Measurements from ENCODE around the gene KCNMA1. TPM values are rescaled to one million over a fixed set of nuclear protein-coding genes. Genes with fewer than 3 reads are reported as not detected.

KCNMA1 gene
- total RNA-seq (2021; ENCODE audit: unreplicated experiment) (0.49 TPM), Bru-seq, nascent RNA (percentile 17 among the genes with signal in this experiment), BruChase-seq, experiment 1, labeled RNA remaining after a 6-hour chase (percentile 29 among the genes with signal in this experiment), BruChase-seq, experiment 2, labeled RNA remaining after a 2-hour chase (percentile 24 among the genes with signal in this experiment)
- polyA plus RNA-seq (2012) = not detected in 2 replicates
- long read RNA-seq, partial matches to known transcripts = 0 of 1 reads
- long read RNA-seq, other reads (novel, unspliced or antisense) = 1 of 1 reads

DNA sequence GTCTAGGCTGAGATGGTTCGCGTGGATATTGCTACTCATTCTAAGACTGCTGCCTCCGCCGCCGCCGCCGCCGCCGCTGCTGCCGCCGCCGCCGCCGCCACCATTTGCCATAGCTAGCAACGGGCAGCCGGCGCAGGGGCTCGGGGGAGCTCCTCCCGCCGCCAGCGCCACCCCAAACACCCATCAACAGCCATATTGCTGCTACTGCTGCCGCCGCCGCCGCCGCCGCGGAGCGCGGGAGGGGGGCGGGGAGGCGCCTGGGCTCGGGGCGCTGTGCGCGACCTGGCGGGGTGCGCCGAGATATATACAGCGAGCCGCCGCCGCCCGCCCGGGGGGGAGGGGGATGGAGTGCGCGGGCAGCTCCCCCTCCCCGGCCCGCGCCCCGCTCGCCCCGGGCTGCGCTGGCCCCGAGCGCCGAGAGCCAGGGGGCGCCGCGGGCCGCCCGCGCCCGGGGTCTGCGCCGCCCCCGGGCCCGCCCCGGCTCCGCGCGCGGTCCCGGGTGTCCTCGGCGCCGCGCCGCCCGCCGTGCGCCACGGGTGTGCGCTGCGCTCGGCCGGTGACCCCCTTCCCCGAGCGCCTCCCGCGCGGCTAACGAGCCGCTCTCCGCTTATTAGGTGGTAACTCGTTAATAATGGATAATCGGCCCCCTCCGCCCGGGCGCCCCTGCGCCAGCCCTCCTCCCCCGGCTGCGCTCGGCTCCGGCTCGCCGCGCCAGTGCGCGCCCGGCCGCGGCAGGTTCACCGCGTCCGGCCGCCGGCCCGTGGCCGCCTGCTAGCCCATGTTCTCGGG, at the start of gene KCNMA1:
Gene KCNMA1, minus strand, starts transcription at position 277 of the 789 bp plus-strand sequence.
- Histone ChIP-seq H3K9me2 (ENCODE audit: insufficient read depth) (no peaks in the 10 kb centered on the region), H4K20me1 (ENCODE audit: insufficient read depth) (no peaks in the 10 kb centered on the region), H3K4me2 (ENCODE audit: low read length) (no peak within 1 kb of the TSS), H3K36me3 (ENCODE audit: control insufficient read depth in 1 of 2, insufficient read depth in 2 of 2, low read length in 2 of 2) (no peaks in the 10 kb centered on the region), H2AFZ (ENCODE audit: low read depth, low read length, poor library complexity, severe bottlenecking) (no peak within 1 kb of the TSS), H3K9ac (ENCODE audit: low read length) (no peak within 1 kb of the TSS), H3K27ac (ENCODE audit: low read depth, low read length) (no peak within 1 kb of the TSS), H3K4me3 (replicated peaks in 1 of 2; ENCODE audit: low read depth in 1 of 2, low read length in 2 of 2) (no peak within 1 kb of the TSS), H3K9me3 (ENCODE audit: control insufficient read depth in 1 of 2, insufficient read depth in 1 of 2, low read depth in 1 of 2, low read length in 2 of 2) (no peaks in the 10 kb centered on the region), H3K27me3 (ENCODE audit: insufficient read depth, low read length) (peaks cover 3% of the 10 kb centered on the region; the same call in 1 of the 2 replicates), H3K79me2 (ENCODE audit: insufficient read depth, low read length) (no peaks in the 10 kb centered on the region), H3K4me1 (ENCODE audit: control insufficient read depth in 1 of 2, insufficient read depth in 2 of 2, low read length in 2 of 2) (no peaks in the 10 kb centered on the region)
- DNase-seq (ENCODE audit: low read depth, low spot score) (no peak), ATAC-seq (no peak)
- ChIA-PET RAD21 (ENCODE audit: low non-redundant PET in 1 of 2, low total read pairs in 2 of 2, uncharacterized antibody in 2 of 2, unreplicated experiment in 2 of 2) (interaction anchor here in 1 of 2 experiments (0.6 kb wide), 1 partner anchor 341 kb away, joined by 3 read pairs; no protein-coding TSS in a partner anchor), CTCF (no interaction called here), POLR2A (no interaction called here)
- TF ChIP-seq, protein P1, sequence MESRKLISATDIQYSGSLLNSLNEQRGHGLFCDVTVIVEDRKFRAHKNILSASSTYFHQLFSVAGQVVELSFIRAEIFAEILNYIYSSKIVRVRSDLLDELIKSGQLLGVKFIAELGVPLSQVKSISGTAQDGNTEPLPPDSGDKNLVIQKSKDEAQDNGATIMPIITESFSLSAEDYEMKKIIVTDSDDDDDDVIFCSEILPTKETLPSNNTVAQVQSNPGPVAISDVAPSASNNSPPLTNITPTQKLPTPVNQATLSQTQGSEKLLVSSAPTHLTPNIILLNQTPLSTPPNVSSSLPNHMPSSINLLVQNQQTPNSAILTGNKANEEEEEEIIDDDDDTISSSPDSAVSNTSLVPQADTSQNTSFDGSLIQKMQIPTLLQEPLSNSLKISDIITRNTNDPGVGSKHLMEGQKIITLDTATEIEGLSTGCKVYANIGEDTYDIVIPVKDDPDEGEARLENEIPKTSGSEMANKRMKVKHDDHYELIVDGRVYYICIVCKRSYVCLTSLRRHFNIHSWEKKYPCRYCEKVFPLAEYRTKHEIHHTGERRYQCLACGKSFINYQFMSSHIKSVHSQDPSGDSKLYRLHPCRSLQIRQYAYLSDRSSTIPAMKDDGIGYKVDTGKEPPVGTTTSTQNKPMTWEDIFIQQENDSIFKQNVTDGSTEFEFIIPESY (IDR thresholded peaks at IDR 0.05; ENCODE audit: extremely low read depth, insufficient replicate concordance, low read length) = no peak
- TF ChIP-seq CEBPB (IDR thresholded peaks at IDR 0.05; ENCODE audit: low read depth) (no peak), REST (IDR thresholded peaks at IDR 0.05; ENCODE audit: low read depth) (no peak), JUND (IDR thresholded peaks at IDR 0.05) (no peak), ZFX (IDR thresholded peaks at IDR 0.05) (no peak), EGR1 (IDR thresholded peaks at IDR 0.05; ENCODE audit: low read depth) (no peak), POLR2A (IDR thresholded peaks at IDR 0.05; ENCODE audit: borderline replicate concordance, extremely low read depth, insufficient read depth, insufficient read length) (no peak), MAX (IDR thresholded peaks at IDR 0.05) (no peak), CBX3 (IDR thresholded peaks at IDR 0.05; ENCODE audit: low read depth) (no peak)
- TF ChIP-seq, protein P2, sequence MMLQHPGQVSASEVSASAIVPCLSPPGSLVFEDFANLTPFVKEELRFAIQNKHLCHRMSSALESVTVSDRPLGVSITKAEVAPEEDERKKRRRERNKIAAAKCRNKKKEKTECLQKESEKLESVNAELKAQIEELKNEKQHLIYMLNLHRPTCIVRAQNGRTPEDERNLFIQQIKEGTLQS (IDR thresholded peaks at IDR 0.05) = no peak
- BruUV-seq (replicated peaks) = no TSS peak
- intact Hi-C loops (cut with micrococcal nuclease) = no loop called here

Measured in HCT116 (cell line).